ENCODE measurements around the gene GOT2.
"Not testable (repeated sequence)": the region's sequence is repeated elsewhere in the genome, so short reads cannot be mapped to it uniquely, and the experiment has no call there.

GOT2 gene

DNA sequence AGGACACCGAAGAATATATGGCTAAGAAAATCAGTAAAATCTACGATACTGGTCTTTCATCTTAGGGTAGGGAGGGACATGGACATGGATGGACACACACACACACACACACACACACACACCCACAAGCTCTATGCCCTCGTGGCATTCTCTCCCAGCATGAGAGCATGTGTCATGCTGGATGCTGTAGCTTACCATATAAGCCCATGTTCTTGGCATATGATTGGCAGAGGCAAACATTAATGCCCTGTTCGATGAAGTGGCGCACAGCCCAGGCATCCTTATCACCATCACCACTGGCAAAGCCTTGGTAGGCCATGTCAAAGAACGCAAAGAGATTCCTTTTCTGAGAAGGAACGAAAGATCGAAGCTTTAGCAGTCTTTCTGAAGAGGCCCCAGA is 17.6 kb downstream of the GOT2 start:
- no peak for DNase-seq

DNA sequence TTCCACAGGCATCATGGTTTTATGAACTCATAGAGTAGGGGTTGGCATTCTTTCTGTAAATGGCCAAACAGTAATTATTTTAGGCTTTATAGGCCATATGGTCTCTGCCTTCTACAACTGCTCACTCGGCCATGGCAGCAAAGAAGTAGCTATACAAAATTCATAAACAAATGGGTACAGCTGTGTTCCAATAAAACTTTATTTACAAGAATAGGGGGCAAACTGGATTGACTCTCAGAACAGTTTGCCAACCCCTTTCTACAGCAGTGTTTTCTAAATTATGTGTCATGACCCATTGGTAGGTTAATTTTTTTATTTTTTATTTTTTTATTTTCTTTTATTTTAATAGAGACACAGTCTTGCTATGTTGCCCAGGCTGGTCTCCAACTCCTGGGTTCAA is 20.4 kb downstream of the GOT2 start:
- no peak for DNase-seq

DNA sequence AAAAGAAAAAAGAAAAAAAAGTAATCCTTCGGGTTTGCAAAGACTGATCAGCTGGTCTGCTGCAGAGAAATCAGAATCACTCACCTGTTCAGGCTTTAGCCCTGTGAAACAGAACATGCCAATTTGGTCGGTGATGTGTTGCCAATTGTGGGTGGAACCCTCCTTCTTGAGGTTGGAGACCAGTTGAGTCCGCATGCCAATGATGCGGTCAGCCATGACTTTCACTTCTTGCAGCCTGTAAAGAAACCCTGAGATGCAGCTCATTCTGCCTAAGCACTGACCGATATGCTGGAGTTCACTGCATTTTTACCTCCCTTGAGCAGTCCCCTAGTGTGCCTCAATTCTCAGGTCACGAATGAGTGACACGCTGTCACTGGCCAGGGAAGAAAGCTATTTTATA is 24.8 kb downstream of the GOT2 start:
- no peak for DNase-seq

DNA sequence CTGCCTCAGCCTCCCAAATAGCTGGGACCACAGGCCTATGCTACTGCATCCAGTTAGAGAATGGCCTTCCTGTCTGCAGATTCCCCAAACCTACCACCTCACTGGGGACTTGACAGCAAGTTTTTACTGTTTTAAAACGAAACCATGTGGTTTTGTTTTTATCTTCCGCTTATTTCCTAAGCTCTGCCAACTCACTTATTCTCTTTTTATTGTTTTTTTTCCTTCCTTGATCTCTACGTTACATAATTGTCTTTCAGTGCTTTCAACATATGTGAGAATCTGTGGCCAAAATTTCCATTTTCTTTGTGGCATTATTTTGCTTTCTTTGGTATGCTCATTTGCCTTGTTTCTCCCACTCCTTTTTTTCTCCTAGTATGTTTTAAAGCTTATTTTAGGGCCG is 35.0 kb downstream of the GOT2 start:
- DNase-seq: no peak

DNA sequence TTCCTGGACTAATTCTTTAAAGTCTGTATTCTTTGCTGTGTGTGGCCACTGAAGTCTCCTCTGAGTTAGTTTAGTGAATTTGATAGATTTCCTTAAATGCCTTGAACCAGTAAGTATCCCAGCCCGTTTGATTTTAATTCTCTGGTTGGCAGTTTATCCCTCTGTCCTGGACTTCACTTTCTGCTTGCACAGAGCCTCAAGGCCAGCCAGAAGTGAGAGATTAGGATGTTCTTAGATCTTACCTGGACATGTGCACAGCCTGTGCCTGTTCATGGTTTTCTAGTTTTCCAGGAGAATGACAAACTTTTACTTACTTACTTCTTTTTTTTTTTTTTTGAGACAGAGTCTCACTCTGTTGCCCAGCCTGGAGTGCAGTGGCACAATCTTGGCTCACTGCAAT is 38.7 kb downstream of the GOT2 start:
- DNase-seq: no peak

DNA sequence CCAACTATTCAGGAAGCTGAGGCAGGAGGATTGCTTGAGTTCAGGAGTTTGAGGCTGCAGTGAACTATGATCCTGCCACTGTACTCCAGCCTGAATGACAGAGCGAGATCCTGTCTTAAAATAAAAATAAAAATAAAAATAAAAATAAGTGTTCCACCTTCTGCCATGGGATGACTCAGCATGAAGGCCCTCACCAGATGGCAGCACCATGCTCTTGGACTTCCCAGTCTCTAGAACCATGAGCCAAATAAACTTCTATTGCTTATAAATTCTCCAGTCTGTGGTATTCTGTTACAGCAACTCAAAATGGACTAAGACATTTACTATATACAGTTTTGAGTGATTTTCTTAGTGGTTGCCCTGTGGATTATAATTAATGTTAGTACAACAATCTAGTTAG is 41.7 kb downstream of the GOT2 start:
- no peak for DNase-seq

DNA sequence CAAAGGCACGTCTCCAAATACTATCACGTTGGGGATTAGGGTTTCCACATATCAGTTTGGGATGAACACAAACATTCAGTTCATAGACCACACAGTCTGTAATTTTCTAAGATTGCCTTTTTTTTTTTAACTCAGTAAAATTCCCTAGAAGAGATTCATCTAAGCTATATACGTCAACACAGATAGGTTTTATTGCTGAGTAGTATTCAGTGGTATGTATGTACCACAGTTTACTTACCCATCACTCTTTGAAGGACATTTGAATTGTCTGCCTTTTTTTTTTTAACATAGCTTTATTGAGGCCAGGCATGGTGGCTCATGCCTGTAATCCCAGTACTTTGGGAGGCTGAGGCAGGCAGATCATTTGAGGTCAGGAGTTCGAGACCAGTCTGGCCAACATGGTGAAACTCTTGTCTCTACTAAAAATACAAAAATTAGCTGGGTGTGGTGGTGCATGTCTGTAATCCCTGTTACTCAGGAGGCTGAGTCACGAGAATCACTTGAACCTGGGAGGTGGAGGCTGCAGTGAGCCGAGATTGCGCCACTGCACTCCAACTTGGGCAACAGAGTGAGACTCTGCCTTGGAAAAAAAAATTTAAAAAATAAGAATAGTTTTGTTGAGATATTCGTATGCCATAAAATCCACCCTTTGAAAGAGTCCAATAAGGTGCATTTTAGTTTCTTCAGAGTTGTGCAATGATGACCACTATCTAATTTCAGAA is 47.0 kb downstream of the GOT2 start:
- DNase-seq: not testable (repeated sequence)

DNA sequence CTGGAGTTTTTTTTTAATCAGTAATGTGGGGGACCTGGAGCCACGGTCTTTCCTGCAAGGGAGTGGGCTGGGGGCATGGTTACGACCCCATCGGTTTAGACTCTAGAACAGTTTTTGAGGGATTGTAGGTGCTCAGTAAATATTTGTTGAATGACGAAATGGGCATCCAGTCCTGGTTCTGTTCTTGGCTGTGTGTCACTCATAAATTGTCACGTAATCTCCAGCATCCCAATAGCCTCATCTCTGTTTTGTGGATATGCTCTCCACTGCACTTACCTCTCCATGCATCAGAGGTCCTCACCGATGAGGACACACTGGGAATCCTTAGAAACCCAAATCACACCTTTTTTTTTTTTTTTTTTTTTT is 49.0 kb downstream of the GOT2 start:
- DNase-seq: no peak

DNA sequence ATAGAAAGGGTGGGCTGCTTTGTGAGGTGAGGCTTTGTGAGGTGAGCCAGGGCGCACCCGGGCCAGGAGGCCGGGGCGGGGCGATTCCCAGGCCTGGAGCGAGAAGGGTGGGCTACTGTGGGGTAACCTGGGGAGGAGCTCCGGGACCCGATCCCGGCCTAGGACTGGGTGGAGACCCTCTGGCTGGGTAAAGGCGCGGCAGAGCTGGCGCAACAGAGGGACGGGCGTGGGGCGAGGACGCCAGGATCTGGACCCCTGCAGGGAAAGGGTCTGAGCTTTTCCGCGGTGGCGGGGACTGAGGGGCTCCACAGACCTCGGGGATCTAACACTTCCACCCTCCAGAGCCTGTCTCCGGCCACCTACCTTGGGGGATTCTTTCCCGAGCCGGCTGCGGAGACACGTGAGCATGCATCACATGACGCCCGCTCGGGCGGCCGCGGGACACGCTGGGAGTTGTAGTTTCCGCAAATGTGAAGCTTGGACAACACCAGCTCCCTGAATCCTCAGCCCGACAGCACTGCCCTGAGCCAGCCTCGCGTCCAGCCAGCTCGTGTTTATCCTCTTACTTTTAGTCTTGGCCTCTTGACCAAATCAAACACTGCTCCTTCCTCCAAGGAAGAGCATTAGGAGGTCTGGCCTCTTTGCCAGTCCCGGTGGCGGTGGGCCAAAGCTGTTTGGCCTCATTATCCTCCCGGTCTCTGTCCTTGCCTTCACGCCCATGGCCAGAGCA is 49.6 kb downstream of the GOT2 start, which contains the start of gene SLC38A7:
SLC38A7 (minus strand) TSS at position 417 of the 730 bp plus-strand sequence. CDS start 4,644 bp downstream, outside the sequence.
- DNase-seq: peak; percentile 12 to 46

DNA sequence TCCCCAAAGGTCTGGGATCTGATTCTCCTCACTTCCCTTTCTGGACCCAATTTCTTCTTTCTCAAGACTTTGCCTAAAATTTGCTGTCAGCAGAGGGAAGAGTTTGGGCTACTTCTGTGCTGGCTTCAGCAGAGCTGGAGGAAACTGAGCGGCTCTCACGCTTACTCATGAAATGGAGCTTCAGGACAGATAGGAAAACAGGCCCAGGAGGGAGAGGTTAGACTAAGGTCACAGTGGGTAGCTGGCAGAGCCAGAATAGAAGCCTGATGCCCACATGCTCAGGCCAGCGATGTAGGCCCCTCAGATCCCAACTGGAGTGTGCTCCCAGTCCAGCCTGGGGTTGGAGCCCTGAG is 50.1 kb downstream of the GOT2 start:
- DNase-seq: no peak

DNA sequence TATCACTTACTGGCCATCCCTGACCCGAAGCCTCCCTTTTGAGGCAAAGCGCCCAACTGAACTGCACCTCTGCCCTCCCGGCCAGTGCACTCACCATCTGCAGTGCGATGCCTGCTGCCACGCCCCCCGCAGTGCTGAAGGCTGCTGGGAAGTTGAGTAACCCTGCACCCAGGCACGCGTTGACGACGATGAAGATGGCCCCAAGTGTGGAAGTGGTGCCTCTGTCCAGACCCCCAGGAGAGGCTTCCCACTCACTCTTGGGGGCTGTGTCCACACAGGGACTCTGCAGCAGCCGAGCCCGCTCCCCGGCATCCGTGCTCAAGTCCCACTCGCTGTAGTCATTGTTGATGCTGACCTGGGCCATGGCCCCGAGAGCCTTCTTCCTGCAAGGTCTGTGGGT is 54.4 kb downstream of the GOT2 start:
- DNase-seq: no peak

DNA sequence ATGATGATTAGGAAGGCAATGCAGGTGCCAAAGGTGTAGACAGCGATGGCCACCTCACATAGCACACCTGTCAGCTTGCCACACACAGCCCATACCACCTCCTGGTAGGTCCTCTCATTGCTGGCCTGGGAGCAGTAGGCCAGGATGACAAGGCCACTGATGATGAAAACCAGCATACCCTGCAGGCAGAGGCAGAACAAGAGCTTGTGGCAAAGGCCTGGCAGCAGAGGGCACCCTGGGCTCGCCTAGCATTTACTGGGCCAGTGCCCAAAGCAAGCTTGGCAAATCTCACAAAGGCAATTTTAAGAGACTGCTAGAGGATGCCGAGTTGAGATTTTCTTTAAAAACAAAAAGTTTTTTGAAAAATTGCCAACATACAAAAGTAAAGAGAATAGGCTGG is 55.4 kb downstream of the GOT2 start:
- no peak for DNase-seq

DNA sequence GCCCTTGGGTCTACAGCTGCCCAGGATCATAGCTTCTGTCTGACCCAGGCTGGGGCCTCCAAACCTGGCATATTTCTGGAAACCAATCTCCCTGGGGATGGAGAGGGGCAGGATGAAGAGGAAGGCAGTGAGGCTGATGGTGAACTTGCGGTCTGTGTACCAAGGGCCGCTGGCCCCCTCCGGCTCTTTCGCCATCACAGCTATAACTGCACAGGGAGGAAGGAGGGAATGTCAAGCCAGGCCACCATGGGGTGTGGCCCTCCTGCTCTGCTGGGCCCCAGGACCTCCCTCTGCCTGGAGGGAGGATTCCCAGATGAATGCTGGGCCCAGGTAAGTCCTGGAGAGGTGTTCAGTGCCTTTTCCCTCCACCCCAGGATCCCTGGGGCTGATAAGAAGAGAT is 55.8 kb downstream of the GOT2 start:
- no peak for DNase-seq

DNA sequence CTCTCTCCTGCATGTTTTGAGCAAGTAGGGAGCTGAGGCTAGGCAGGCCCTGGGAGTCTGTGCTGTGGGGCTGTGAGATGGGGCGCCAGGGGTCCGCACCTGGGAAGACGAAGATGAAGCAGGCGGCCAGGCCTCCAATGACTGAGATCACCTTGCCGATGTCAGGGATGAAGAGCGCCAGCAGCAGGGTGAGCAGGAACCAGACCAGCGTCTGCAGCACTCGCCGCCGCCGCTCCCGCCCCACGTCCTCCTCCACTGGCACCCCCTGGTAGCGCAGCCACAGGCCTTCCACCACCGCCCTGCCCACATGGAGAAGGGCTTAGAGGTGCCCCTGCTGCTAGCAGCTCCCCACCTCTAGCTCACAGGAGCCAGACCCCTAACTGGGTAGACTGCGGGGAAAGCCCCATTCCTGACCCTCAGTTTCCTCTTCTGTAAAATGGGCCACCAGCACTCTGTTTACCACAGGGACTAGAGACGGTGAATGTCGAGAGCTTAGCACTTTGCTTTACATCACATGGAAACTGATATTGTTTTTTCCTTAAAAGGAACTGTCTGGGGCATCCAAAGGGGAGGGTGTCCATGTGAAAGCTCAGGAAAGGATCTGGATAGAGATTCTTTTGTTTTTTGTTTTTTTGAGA is 63.1 kb downstream of the GOT2 start:
- no peak for DNase-seq

DNA sequence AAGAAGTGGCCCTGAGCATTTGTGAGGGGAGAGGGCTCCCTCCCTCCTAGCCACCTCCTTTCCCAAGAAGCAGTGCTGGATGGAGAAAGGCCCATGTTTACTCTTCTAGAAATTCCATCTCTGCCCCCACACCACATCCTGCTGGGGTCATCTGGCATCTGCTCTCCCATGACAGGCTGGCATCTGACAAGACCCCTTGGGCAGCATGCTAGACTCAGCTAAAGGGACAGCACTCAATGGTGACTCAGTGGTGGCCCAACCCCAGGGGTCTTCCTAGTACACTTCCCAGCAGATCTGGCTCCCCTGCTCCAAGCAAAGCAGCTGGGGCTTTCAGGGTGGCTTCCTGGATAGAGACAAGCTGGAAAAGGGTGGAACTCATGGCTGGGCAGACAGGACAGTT is 63.9 kb downstream of the GOT2 start:
- no peak for DNase-seq

DNA sequence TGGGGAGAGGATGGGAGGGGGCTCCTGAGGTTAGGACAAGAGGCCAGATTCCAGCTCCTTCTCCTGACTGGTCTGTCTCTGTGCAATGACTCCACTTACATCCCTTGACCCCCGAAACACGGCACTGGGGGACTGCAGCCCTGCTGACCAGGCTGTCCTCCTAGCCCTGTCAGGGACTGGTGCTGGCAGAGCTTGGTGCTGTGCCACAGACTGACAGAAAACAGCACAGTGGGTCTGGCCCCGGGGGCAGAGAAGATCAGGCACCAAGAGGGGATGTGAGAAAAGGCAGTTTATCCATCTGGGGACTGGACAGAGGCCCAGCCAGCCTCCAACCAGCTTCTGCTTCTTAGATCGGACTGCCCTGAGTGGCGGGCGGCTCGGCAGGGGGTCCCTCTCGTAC is 68.9 kb downstream of the GOT2 start:
- no peak for DNase-seq

DNA sequence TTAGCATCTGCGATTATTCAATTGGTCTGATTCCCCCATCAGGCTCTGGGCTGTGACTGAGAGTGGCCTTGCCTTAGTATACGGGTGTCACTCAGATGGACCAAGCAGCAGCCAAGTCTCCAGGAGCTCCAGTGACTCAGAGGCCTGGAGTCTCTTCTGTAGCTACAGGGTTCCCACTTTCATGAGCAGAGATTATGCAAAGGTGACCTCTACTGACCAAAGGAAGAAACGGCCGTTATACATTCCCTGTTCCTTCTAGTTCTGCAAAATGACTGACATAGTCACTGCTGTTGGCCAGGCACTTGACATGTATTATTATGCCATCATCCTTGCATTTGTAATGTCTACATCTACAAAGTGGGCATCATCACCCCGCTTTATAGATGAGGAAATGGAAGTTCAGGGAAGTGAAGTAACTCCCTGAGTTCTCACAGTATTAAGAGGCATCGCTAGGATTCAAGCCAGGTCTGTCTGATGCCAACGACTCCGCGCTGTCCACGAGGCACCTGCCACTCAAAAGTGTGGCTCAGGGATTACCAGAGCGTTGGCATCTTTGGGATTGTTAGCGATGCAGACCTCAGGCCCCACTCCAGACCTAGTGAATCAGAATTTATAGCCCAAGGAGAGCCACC is 72.8 kb downstream of the GOT2 start:
- DNase-seq: peak; percentile 49 to 75

DNA sequence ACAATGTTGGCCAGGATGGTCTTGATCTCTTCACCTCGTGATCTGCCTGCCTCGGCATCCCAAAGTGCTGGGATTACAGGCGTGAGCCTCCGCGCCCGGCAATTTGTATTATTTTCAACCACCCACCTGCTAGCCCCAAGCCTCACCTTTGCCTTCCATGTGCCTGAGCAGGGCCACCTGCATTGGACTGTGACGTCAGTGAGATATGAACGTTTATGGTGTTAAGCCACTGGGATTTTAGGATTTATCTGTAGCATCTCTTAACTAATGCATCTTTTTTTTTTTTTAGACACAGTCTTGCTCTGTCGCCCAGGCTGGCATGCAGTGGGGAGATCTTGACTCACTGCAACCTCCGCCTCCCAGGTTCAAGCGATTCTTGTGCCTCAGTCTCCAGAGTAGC is 74.2 kb downstream of the GOT2 start:
- DNase-seq: not testable (repeated sequence)

DNA sequence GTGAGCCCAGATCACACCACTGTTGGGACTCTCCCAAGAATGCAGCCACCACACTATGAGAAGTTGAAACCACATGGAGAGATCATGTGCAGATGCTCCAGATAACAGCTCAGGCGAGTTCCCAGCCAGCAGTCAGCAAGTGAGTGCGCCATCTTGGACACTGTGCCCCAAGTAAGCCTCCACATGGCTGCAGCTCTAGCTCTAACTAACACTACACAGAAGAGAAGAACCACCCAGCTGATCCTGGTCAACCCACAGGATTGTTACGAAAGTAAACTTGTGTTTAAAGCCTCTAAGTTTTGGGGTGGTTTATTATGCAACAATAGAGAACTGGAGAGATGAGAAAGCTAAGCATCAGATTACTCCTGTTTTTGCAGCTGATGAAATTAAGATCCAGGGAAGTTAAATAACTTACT is 75.3 kb downstream of the GOT2 start:
- DNase-seq: no peak
